GM18907 (cell line): ENCODE data around the gene FOXD1.

Experiments used
- ATAC-seq: cut with Tn5 transposase; IDR thresholded peaks from one replicate; pipeline ENCODE4 v1.9.1; 2021; ENCODE audit warnings: mild to moderate bottlenecking, moderate library complexity; ENCODE audit not compliant: unreplicated experiment

FOXD1 gene

GRCh38 chr5:73442231-73442811 is 6.3 kb downstream of the FOXD1 start:
- no peak for ATAC-seq

DNA sequence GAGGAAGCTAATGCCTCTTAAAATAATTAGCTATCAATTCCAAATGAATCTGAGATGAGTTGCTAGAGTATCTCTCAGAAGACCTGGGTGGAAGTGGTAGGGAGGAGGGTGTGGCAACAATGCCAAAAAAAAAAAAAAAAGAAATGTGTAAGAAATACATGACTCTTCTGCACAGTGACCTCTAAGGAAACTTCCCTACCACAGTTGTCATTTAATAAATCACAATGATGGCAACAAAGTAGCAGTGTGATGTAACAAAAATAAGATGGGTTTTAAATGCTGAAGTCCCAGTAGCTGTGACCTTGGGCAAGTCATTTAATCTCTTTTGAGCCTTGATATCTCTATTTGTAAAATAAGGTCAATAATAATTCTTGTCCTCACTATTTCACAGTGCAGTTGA is 7.2 kb downstream of the FOXD1 start:
- no peak for ATAC-seq

DNA sequence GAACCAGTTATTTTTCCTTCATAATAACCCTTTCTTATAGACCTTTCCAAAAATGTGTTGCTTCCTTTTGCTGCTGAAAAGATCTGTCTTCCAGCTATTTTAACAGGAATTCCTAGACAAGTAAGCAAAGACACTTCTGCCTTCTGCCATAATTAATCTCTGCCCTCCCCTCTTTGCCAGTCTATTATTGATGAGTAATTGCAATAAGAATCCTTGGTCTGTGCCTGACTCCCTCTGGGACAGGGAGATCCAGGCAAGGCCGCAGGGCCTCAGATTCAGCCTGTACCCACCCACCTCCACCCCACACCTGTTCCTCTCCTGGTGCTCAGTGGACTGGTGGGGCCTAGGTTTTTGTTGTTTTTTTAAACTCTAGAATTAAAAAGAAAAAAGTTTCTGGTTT is 8.3 kb downstream of the FOXD1 start:
- no peak for ATAC-seq

DNA sequence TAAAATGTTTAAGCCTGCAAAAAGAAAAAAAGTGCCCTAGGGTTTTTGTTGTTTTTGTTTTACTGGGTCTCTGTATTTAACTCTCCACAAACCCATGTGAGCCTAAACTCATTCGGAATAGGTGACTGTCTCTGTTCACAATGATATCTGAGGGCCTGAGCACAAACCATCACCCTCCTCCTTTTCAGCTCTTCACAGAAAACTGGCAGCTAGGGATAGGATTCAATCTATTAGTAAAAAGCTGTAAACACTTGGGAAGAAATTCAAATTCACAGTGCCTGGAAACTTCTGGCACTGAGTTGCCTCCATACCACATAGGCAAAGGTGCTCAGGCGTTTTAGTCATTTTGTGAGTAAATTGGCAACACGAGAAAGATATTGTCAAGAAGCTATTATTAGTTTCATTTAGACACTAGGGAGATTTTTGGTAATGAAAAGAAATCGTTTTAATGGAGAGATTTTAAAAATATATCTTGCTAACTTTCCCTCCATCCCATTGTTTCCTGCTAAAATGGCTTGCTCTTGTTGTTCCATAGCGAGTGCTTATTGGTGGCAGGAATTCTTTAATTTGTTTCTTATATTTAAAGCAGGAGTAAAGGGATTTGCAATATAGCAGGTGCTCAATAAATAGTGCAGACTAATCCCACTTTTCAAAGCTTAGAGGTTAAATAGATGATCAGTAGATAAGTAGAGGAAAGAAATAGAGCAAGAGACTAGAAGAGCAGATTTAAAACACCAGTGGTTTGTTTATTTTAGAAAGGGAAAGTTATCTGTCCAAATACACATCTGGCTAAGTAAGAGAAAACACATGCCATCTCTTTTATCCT is 9.7 kb downstream of the FOXD1 start:
- ATAC-seq, result no peak

GRCh38 chr5:73437777-73438644 is 10.6 kb downstream of the FOXD1 start:
- ATAC-seq, result no peak

GRCh38 chr5:73437101-73437776 is 11.3 kb downstream of the FOXD1 start:
- no peak for ATAC-seq

- no peak for ATAC-seq
Observed at GRCh38 chr5:73436535-73437100, 12.0 kb downstream of the FOXD1 start.

- no peak for ATAC-seq
Observed at GRCh38 chr5:73435759-73436534, 12.6 kb downstream of the FOXD1 start.

GRCh38 chr5:73434907-73435306 is 13.7 kb downstream of the FOXD1 start:
- no peak for ATAC-seq

DNA sequence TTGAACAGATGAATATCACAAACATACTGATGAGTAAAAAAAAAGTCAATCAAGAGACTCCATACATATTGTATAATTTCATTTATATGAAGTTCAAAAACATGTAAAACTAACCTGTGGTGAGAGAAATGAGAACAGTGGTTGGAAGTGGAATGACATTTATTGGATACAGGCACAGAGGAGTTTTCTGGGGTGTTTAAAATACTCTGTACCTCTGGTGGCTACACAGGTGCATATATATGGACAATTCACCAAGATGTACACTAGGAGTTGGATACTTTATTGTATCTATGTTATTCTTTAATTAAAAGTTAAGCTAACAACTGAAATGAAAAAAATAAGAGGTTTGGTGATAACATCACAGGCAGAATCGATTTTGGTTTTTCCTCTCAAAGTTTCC is 14.1 kb downstream of the FOXD1 start:
- no peak for ATAC-seq

DNA sequence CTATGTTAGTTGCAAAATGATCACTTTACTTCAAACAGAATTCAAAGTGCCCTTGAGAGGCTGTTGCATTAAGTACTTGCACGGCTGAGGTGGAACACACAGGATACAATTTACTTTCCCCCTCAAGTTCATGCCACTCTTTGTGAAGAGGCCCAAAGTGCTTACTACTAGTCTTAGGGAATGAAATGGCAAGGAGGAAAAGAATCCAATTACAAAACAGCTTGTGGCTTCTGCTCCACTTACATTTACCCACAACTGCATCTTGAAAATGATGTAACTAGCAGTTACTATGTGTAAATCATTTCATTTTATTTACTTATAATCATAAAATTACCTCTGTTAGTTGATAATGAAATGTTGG is 14.6 kb downstream of the FOXD1 start:
- no peak for ATAC-seq

DNA sequence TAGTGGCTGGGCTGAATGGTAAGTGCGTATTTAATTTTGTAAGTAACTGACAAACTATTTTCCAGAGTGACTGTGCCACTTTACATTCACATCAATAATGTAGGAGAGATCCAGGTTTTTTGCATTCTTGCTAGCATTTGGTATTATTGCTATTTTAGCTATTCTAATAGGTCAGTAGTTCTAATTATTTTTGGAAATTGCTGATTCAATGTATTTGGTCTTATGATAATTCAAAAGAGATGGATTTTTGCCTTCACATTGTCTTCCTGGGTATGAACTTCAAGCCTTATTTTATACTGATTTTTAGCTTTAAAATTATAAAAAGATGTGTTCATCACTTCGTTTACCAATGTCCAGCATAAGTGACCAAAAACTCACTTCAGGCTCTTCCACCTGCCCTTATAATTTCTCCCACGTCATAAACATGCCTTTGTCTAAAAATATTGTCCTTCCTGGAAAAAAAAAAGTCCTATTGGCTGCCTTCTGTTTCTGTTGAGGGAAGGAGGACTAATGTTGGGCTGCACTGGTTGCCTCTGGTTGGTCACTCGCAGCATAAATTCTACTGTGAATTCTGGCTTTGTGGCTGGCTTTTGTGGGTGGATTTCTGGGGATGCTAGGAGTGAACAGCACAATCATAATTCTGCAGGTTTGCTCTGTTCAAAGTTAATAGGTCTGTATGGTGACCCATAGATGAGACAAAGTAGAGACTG is 15.2 kb downstream of the FOXD1 start:
- ATAC-seq, result no peak

GRCh38 chr5:73431204-73431851 is 17.2 kb downstream of the FOXD1 start:
- ATAC-seq, result no peak

DNA sequence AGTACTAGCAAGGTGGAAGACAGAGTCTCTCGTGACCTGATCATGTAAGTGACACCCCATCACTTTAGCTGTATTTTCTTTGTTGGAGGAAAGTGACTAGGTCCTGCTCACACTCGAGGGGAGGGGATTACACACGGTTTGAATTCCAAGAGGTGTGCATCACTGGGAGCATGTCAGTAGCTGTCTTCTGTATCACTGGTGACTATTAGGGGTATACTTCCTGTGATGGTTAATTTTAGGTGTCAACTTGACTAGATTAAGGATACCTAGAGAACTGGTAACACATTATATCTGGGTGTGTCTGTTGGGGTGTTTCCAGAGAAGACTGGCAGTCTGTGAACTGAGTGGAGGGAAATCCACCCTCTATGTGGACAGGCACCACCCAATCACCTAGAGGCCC is 22.5 kb downstream of the FOXD1 start:
- ATAC-seq, result no peak

GRCh38 chr5:73424556-73424977 is 24.0 kb downstream of the FOXD1 start:
- ATAC-seq, result no peak

GRCh38 chr5:73422164-73422563 is 26.4 kb downstream of the FOXD1 start:
- ATAC-seq, result no peak

GRCh38 chr5:73420666-73421065 is 27.9 kb downstream of the FOXD1 start:
- ATAC-seq, result no peak

DNA sequence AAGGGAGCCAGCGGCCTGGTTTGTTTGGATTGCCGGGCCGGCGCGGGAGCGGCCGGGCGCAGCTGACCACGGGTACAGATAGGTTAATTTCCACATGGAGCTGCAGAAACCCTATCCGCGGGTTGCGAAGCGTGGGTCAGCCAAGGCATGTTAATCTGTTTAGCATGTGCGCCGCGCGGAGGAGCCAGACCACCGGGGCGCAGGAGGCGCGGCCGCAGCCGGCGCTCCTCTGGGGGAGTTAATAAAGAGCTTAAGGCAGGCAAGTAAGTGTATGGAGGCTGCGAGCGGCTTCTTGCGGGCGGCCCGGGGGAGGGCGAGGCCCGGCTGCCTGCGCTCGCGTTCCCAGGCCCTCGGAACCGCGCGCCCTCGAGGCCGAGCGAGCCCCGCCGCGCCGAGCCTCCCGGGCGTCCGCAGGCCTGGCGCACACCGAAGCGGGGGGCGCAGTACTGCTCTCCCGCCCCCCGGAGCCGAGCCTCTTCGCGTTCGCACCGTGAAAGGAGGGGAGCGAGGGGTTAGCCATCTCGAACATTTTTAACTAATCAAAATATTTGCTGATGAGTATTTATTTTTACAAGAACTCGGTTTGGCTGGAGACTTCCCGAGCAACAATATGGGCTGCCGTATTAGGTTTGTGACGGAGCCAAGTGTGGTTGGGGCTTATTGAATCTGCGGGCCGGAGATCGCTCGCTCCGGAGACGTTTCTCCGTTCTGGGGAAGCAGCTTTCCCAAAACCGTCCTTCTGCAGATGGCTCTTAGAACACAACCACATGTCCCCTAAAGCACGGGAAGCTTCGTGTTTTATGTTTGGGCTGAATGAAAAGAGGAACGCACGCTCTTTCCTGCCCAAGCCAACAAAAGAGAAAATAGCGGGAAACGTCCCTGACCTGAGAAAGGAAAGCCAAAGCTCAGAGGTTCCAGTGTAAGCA is 28.8 kb downstream of the FOXD1 start:
- no peak for ATAC-seq
